Liver (tissue), 3 donors: Measurements from ENCODE around the gene LATS2.

Experiments
- CTCF ChIP-seq: fragments of 150-350 bp; IDR thresholded peaks from 2 replicates; pipeline ENCODE4 v1.5.1; 2017; ENCODE audit warnings: improper control_type of control experiment, low read depth, low read length; ENCODE audit not compliant: missing input control
- EGR1 ChIP-seq, 2 donors: IDR thresholded peaks; 2 replicates each; pipeline ENCODE4 v1.6.1; 2016 to 2018; ENCODE audit warnings: antibody characterized with exemption in 2 of 2, low read depth in 2 of 2
- FOXA1 ChIP-seq: IDR thresholded peaks from 2 replicates; pipeline ENCODE4 v1.6.1; 2016; ENCODE audit warnings: antibody characterized with exemption
- GABPA ChIP-seq, 2 donors: IDR thresholded peaks in 1 of 2; conservative IDR thresholded peaks in 1 of 2; 2 replicates each; pipeline ENCODE4 v1.6.1; 2016; ENCODE audit warnings: antibody characterized with exemption in 2 of 2, mild to moderate bottlenecking in 1 of 2, moderate library complexity in 1 of 2
- JUND ChIP-seq, 2 donors: IDR thresholded peaks; 2 replicates each; pipeline ENCODE4 v1.6.1; 2016; ENCODE audit warnings: antibody characterized with exemption in 2 of 2
- RAD21 ChIP-seq, 2 donors: IDR thresholded peaks; 2 replicates each; pipeline ENCODE4 v1.6.1; 2016; ENCODE audit warnings: antibody characterized with exemption in 2 of 2, mild to moderate bottlenecking in 2 of 2
- REST ChIP-seq: IDR thresholded peaks from 2 replicates; pipeline ENCODE4 v1.6.1; 2016; ENCODE audit warnings: antibody characterized with exemption, mild to moderate bottlenecking
- RXRA ChIP-seq, 2 donors: IDR thresholded peaks; 2 replicates each; pipeline ENCODE4 v1.6.1; 2017 to 2018; ENCODE audit warnings: antibody characterized with exemption in 2 of 2, mild to moderate bottlenecking in 1 of 2
- TAF1 ChIP-seq: conservative IDR thresholded peaks from 2 replicates; pipeline ENCODE4 v1.6.1; 2016; ENCODE audit warnings: antibody characterized with exemption, mild to moderate bottlenecking
- YY1 ChIP-seq: IDR thresholded peaks from 2 replicates; pipeline ENCODE4 v1.6.1; 2016; ENCODE audit warnings: antibody characterized with exemption, mild to moderate bottlenecking
- TF ChIP-seq, protein P1 (sequence below): IDR thresholded peaks from 2 replicates; pipeline ENCODE4 v1.6.1; 2016; ENCODE audit warnings: antibody characterized with exemption
- donor health status: healthy.
- donor health status: healthy.

DNA sequence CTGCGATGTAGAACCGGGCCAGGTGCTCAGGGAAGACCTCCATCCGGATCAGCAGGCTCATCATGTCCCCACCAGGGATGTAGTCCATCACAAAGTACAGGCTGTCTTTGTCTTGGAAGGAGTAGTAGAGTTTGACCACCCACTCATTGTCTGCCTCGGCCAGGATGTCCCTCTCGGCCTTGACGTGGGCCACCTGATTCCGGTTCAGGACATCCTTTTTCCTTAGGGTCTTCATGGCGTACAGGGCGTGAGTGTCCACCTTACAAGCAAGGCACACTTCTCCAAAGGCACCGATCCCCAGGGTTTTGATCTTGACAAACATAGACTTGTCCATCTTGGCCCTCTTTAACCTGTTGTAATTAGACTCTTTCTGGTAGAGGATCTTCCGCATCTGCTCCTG lies 78.0 kb downstream of the LATS2 start:
- TF ChIP-seq CTCF (no peak), RAD21 (IDR thresholded peaks at IDR 0.05) (no peak), JUND (IDR thresholded peaks at IDR 0.05) (no peak), GABPA (IDR thresholded peaks at IDR 0.05 in 1 of 2, conservative IDR thresholded peaks at IDR 0.05 in 1 of 2) (no peak), FOXA1 (no peak), YY1 (no peak), TAF1 (no peak), RXRA (IDR thresholded peaks at IDR 0.05) (no peak), EGR1 (IDR thresholded peaks at IDR 0.05; ENCODE audit: low read depth in 2 of 2) (no peak), REST (no peak)
- TF ChIP-seq, protein P1, sequence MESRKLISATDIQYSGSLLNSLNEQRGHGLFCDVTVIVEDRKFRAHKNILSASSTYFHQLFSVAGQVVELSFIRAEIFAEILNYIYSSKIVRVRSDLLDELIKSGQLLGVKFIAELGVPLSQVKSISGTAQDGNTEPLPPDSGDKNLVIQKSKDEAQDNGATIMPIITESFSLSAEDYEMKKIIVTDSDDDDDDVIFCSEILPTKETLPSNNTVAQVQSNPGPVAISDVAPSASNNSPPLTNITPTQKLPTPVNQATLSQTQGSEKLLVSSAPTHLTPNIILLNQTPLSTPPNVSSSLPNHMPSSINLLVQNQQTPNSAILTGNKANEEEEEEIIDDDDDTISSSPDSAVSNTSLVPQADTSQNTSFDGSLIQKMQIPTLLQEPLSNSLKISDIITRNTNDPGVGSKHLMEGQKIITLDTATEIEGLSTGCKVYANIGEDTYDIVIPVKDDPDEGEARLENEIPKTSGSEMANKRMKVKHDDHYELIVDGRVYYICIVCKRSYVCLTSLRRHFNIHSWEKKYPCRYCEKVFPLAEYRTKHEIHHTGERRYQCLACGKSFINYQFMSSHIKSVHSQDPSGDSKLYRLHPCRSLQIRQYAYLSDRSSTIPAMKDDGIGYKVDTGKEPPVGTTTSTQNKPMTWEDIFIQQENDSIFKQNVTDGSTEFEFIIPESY: no peak
